Calu3 (cell line): ENCODE results near the gene THAP4. TPM values are rescaled to one million over a fixed set of nuclear protein-coding genes. Genes with fewer than 3 reads are reported as not detected.
A peak's percentile ranks its signal among the peaks of the same experiment; 100 is the strongest.

Experiments
- BruUV-seq: library from RNA; stranded (reverse); fragments of 400-500 nt; replicated peaks from 2 replicates; lab custom pipeline; 2021; lab: Mats Ljungman, UMichigan
- CTCF ChIA-PET: fragments of 300-600 bp; sonication (Branson Sonifier 250); formaldehyde crosslinking; loops from one replicate; lab custom pipeline; 2022; ENCODE audit warnings: antibody characterized with exemption; lab: Charles Lee
- DNase-seq: peaks from one replicate; pipeline ENCODE4 v3.0.0; 2022
- H3K27ac Mint-ChIP-seq: one replicate; pipeline ENCODE4 v1.8.0; 2022; ENCODE audit warnings: mixed read lengths; ENCODE audit not compliant: unreplicated experiment
- H3K27me3 Mint-ChIP-seq: one replicate; pipeline ENCODE4 v1.8.0; 2022; ENCODE audit warnings: mixed read lengths; ENCODE audit not compliant: unreplicated experiment
- H3K36me3 Mint-ChIP-seq: one replicate; pipeline ENCODE4 v1.8.0; 2022; ENCODE audit warnings: mild to moderate bottlenecking, moderate library complexity, mixed read lengths; ENCODE audit not compliant: insufficient read depth, unreplicated experiment
- H3K4me1 Mint-ChIP-seq: one replicate; pipeline ENCODE4 v1.8.0; 2022; ENCODE audit warnings: mild to moderate bottlenecking, low read depth, mixed read lengths; ENCODE audit not compliant: unreplicated experiment
- H3K4me3 Mint-ChIP-seq: one replicate; pipeline ENCODE4 v1.8.0; 2022; ENCODE audit warnings: mild to moderate bottlenecking, low read depth, moderate library complexity, mixed read lengths; ENCODE audit not compliant: unreplicated experiment
- H3K9me3 Mint-ChIP-seq: one replicate; pipeline ENCODE4 v1.8.0; 2022; ENCODE audit warnings: low read depth, mixed read lengths; ENCODE audit not compliant: unreplicated experiment
- CTCF ChIP-seq: fragments of 200-600 bp; IDR thresholded peaks from one replicate; pipeline ENCODE4 v1.8.0; 2022; ENCODE audit warnings: antibody characterized with exemption; ENCODE audit not compliant: unreplicated experiment
- intact Hi-C: fragments of 100-400 bp; cut with micrococcal nuclease; formaldehyde crosslinking; loops from one replicate; pipeline ENCODE4 v1.10.0; 2022; ENCODE audit not compliant: unreplicated experiment
- total RNA-seq: library from RNA; stranded (reverse); gene quantifications from 2 replicates; pipeline ENCODE4 v1.2.3, GENCODE V29; 2022

The THAP4 gene
- total RNA-seq, 1 experiment from 2014 or later = 57.5 TPM

- Mint-ChIP-seq H3K4me1 (no peaks in the 10 kb centered on the region), H3K9me3 (no peaks in the 10 kb centered on the region), H3K36me3 (no peaks in the 10 kb centered on the region), H3K4me3 (peak overlapping the region; percentile 63), H3K27ac (no peak overlapping the region), H3K27me3 (peaks cover 13% of the 10 kb centered on the region)
- BruUV-seq = no TSS peak
- CTCF ChIA-PET = no interaction called here
- peak; percentile 68 for DNase-seq
- intact Hi-C loops = no loop called here
- TF ChIP-seq CTCF = no peak
Measured at GRCh38 chr2:241540771-241541561, 96.0 kb downstream of the THAP4 start.

- CTCF ChIA-PET = no interaction called here
- Mint-ChIP-seq H3K27me3 (peaks cover 13% of the 10 kb centered on the region), H3K36me3 (no peaks in the 10 kb centered on the region), H3K9me3 (no peaks in the 10 kb centered on the region), H3K4me3 (peak overlapping the region; percentile 63), H3K27ac (no peak overlapping the region), H3K4me1 (no peaks in the 10 kb centered on the region)
- no peak for TF ChIP-seq CTCF
- no TSS peak for BruUV-seq
- DNase-seq = no peak
- intact Hi-C loops = no loop called here
Measured at GRCh38 chr2:241540401-241540770, 96.6 kb downstream of the THAP4 start.

- Mint-ChIP-seq H3K27ac (no peak overlapping the region), H3K4me1 (no peaks in the 10 kb centered on the region), H3K27me3 (peaks cover 13% of the 10 kb centered on the region), H3K4me3 (no peak overlapping the region), H3K9me3 (no peaks in the 10 kb centered on the region), H3K36me3 (no peaks in the 10 kb centered on the region)
- DNase-seq = no peak
- CTCF ChIA-PET = no interaction called here
- BruUV-seq = no TSS peak
- intact Hi-C loops = no loop called here
- no peak for TF ChIP-seq CTCF
Measured at GRCh38 chr2:241539616-241540374, 97.2 kb downstream of the THAP4 start.

- no peak overlapping the region for H3K27ac Mint-ChIP-seq
- H3K27me3 Mint-ChIP-seq = peaks cover 13% of the 10 kb centered on the region
- no peak for TF ChIP-seq CTCF
- no peaks in the 10 kb centered on the region for H3K36me3 Mint-ChIP-seq
- CTCF ChIA-PET = interaction anchor here (0.6 kb wide), 1 partner anchor 61 kb away, joined by 3 read pairs; no protein-coding TSS in a partner anchor
- no TSS peak for BruUV-seq
- intact Hi-C loops = no loop called here
- H3K4me3 Mint-ChIP-seq = no peak overlapping the region
- H3K4me1 Mint-ChIP-seq = no peaks in the 10 kb centered on the region
- no peaks in the 10 kb centered on the region for H3K9me3 Mint-ChIP-seq
- no peak for DNase-seq
Measured at GRCh38 chr2:241538838-241539615, 97.9 kb downstream of the THAP4 start.
